ENCODE results near the gene RCVRN. TPM values are rescaled to one million over a fixed set of nuclear protein-coding genes. Genes with fewer than 3 reads are reported as not detected.
"Not testable (repeated sequence)": the region's sequence is repeated elsewhere in the genome, so short reads cannot be mapped to it uniquely, and the experiment has no call there.

Gene RCVRN
- total RNA-seq, 3 donors from 2014 or later: 0.16 to 0.27 TPM; not detected in 1

DNA sequence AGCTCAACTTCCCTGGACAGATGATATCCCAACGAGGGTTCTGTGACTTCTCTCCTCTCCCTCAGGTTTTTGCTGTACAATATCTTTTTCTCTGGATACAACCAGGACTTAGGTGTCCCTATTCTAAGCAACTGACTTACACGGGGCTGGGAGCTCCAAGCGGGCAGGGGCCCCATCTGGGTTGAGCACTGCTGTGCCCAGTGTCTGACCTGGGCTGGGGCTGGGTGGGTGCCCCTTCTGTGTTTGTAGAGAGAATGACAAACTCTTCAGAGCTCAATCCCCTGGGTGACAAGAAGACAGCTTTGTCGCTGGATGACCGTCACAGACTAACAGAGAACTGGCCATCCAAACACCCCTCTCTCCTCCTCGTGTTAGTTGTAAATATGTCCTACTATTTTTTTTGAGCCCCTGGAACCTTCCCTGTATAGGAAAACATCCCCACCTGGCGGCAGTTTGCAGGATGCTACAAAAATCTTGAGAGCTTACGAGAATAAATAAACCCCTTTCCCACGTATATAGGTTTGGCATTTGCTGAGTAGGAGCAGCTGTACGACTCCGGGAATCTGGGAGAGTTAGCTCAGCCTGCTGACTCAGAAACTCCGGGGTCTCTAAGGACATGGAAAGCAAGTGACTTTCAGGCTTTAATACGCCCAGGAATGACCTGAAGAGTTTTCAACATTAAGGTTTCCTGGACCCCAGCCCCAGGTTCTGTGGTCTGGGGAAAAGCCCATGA is 23.7 kb upstream of the RCVRN start:
- H3K4me3 ChIP-seq: no peak overlapping the region
- H3K9me3 ChIP-seq: no peaks in the 10 kb centered on the region
- no peaks in the 10 kb centered on the region for H3K4me1 ChIP-seq (ENCODE audit: low read depth)
- no peaks in the 10 kb centered on the region for H3K36me3 ChIP-seq (ENCODE audit: low read depth)
- DNase-seq (peak in 2 of 3 donors; percentile 11 to 22), ATAC-seq (peak; percentile 27)
- intact Hi-C loops (cut with DNase I, micrococcal nuclease): no loop called here
- TF ChIP-seq, protein P1, sequence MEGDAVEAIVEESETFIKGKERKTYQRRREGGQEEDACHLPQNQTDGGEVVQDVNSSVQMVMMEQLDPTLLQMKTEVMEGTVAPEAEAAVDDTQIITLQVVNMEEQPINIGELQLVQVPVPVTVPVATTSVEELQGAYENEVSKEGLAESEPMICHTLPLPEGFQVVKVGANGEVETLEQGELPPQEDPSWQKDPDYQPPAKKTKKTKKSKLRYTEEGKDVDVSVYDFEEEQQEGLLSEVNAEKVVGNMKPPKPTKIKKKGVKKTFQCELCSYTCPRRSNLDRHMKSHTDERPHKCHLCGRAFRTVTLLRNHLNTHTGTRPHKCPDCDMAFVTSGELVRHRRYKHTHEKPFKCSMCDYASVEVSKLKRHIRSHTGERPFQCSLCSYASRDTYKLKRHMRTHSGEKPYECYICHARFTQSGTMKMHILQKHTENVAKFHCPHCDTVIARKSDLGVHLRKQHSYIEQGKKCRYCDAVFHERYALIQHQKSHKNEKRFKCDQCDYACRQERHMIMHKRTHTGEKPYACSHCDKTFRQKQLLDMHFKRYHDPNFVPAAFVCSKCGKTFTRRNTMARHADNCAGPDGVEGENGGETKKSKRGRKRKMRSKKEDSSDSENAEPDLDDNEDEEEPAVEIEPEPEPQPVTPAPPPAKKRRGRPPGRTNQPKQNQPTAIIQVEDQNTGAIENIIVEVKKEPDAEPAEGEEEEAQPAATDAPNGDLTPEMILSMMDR (IDR thresholded peaks at IDR 0.05): no peak

DNA sequence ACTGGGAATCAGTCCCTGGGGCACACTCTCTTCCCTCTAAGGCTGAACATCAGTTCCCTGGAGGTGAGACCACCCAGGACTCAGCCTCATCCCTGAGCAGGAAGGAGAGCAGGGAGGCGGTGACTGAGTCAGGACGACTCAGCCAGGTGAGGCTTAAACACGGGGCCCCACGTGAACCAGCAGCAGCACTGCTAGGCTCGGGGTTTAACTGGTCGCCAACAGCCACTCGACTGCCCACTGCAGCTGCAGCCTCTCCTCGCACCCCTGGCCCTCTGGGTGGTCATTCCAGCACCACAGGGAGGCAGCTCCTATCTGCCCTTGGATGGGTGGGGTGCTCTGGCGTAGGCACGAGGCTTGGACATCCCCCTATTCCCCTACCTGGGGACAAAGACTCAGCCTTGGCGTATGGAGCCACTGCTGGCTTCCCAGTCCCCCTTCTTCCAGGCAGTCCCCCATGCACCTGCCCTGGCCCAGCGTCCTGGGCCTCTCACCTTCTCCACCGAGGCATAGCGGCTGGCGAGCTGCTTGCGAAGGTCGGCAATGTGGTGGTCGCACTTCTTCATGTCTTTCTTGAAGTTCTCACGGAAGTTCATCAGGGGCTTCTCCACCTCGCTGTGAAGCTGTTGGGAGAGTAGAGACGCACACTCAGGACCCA is 21.2 kb upstream of the RCVRN start:
- ATAC-seq: no peak

DNA sequence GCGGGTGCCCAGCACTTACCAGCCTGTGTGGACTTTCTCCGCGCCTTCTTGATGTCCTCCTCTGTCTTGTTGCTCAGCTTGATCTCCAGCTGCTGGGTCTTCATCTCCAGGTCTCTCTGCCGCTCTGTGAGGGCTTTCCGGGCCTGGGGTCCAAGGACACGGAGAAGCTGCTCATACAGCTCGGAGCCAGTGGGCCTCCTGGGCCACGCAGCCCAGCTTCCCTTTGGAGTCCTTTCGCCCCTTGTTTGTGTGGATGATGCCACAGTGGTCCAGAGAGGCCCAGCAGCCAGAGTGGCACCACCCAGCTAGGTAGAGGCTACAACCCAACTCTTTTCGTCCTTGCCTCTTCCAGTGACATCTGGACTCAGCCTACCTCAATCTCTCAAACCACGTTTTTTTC is 20.4 kb upstream of the RCVRN start:
- ATAC-seq (no peak), DNase-seq (no peak)
- no peak overlapping the region for H3K4me3 ChIP-seq
- no peaks in the 10 kb centered on the region for H3K4me1 ChIP-seq (ENCODE audit: low read depth)
- TF ChIP-seq, protein P1 (IDR thresholded peaks at IDR 0.05): no peak
- no peaks in the 10 kb centered on the region for H3K9me3 ChIP-seq
- no peaks in the 10 kb centered on the region for H3K36me3 ChIP-seq (ENCODE audit: low read depth)
- intact Hi-C loops (cut with DNase I, micrococcal nuclease): no loop called here

More for the DNA sequence above, 21.2 kb upstream of the RCVRN start:
- TF ChIP-seq, protein P1 (IDR thresholded peaks at IDR 0.05): no peak
- no peak overlapping the region for H3K4me3 ChIP-seq
- no peak for DNase-seq
- intact Hi-C loops (cut with DNase I, micrococcal nuclease): no loop called here
- no peaks in the 10 kb centered on the region for H3K4me1 ChIP-seq (ENCODE audit: low read depth)
- no peaks in the 10 kb centered on the region for H3K9me3 ChIP-seq
- no peaks in the 10 kb centered on the region for H3K36me3 ChIP-seq (ENCODE audit: low read depth)

DNA sequence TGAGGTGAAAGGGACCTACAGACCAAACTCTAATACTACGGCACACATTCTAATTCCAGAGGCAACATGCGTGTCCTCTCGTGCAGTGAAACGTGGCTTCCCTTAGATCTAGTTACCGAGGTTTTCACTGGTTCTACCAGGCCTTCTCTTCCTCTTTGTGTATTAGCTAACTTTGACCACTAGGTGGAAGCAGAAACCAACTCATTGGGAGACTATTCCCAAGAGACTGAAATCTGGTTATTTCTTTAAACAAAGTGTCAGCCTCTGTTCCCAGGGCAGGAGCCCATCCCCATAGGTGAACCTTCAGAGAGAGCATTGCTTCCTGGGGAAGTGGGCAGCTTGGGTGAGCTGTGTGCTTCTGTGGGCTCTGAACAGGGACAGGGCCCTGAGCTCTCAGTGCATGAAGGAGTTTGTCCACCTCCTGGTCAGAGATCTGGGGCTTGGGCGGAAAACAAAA is 19.7 kb upstream of the RCVRN start:
- TF ChIP-seq, protein P1 (IDR thresholded peaks at IDR 0.05): peak; percentile 76
- no peaks in the 10 kb centered on the region for H3K36me3 ChIP-seq (ENCODE audit: low read depth)
- intact Hi-C loops (cut with DNase I, micrococcal nuclease): no loop called here
- DNase-seq (peak in 1 of 3 donors; percentile 37), ATAC-seq (peak; percentile 83)
- no peak overlapping the region for H3K4me3 ChIP-seq
- H3K9me3 ChIP-seq: no peaks in the 10 kb centered on the region
- no peaks in the 10 kb centered on the region for H3K4me1 ChIP-seq (ENCODE audit: low read depth)

DNA sequence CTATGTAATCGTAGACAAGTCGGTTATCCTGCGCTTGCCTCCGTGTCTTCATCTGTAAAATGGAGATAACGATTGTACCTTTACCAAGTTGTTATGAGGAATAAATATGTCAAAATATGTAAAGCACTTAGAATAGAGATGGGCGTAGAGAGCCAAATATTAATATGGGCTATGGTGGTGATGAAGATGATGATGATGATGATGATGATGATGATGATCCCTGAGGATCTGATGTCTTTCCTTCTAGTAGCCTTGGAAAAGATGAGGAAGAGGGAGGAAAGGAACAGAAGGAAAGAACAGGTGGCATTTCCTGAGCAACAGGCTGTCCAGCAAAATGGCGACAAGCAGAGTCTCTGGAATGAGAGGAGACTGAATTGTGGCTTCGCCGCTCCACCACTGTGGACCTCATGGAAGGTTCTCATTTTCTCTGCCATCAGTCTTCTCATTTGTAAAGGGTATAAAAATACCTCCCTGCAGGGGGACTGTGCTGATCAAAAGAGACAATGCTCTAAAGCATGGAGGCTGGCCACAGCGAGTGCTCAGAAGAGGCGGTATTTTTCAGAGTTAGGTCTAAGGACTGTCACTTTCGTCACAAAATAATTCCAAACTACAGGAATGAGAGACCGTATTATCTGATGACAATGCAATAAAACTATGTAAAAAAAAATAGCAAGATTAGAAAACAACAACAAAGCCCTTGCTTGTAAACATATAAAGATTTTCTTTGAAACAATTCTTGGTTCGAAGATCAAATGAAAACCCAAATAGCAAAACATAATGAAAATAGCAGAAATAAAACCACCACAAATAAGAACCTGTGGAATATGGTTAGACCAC is 17.2 kb upstream of the RCVRN start:
- intact Hi-C loops (cut with DNase I, micrococcal nuclease): no loop called here
- Histone ChIP-seq H3K36me3 (ENCODE audit: low read depth) (no peaks in the 10 kb centered on the region), H3K9me3 (no peaks in the 10 kb centered on the region), H3K4me1 (ENCODE audit: low read depth) (no peaks in the 10 kb centered on the region), H3K4me3 (no peak overlapping the region)
- DNase-seq: no peak
- ATAC-seq: no peak
- TF ChIP-seq, protein P1 (IDR thresholded peaks at IDR 0.05): no peak

DNA sequence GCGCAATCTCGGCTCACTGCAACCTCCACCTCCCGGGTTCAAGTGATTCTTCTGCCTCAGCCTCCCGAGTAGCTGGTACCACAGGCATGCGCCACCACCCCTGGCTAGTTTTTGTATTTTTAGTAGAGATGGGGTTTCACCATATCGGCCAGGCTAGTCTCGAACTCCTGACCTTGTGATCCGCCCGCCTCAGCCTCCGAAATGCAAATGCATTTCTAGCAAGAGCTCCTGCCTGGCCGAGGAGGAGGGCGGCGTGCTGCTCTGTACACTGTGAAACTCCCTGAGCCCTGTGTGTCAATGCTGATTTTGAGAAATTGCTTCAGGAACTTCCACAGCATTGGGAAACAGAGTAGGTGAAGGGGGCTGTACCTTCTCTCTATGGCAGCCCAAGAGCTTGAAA is 16.1 kb upstream of the RCVRN start:
- H3K36me3 ChIP-seq (ENCODE audit: low read depth); H3K4me1 ChIP-seq (ENCODE audit: low read depth); ATAC-seq; H3K9me3 ChIP-seq; DNase-seq; H3K4me3 ChIP-seq; intact Hi-C loops (cut with DNase I, micrococcal nuclease): not testable (repeated sequence)
